Bronchial epithelial cell (primary cell): ENCODE measurements around the gene LAP3. TPM values are rescaled to one million over a fixed set of nuclear protein-coding genes. Genes with fewer than 3 reads are reported as not detected.

ENCODE experiments used
- DNase-seq: peaks from one replicate; pipeline ENCODE4 v3.0.0-alpha.2; 2010; ENCODE audit warnings: low read depth
- FAIRE-seq: peaks from 2 replicates; lab custom pipeline; 2011; peaks lifted over from hg19 to GRCh38; lab: Jason Lieb, UNC
- H3K27me3 ChIP-seq: 2 replicates; pipeline ENCODE4 v1.5.1; 2011; ENCODE audit warnings: low read length; ENCODE audit not compliant: control insufficient read depth, insufficient read depth
- H3K36me3 ChIP-seq: 2 replicates; pipeline ENCODE4 v1.5.1; 2011; ENCODE audit warnings: low read length; ENCODE audit not compliant: control insufficient read depth, insufficient read depth
- H3K4me3 ChIP-seq: 2 replicates; pipeline ENCODE4 v1.5.1; 2011; ENCODE audit warnings: mild to moderate bottlenecking, low read depth, low read length, control low read depth
- CTCF ChIP-seq: IDR thresholded peaks from 2 replicates; pipeline ENCODE4 v1.5.1; 2011; ENCODE audit warnings: mild to moderate bottlenecking, moderate library complexity, low read length, control low read depth, inconsistent platforms; ENCODE audit not compliant: insufficient read depth, severe bottlenecking
- total RNA-seq: library from RNA; depleted of rRNA; stranded (reverse); fragments of >200 nt; gene quantifications from 2 replicates; pipeline ENCODE4 v1.2.1, GENCODE V29; 2014

Gene LAP3
- total RNA-seq, 1 donor from 2014 or later = 72.4 TPM

GRCh38 chr4:17623451-17624001 lies 46.5 kb downstream of the LAP3 start:
- DNase-seq (no peak), FAIRE-seq (no peak)
- Histone ChIP-seq H3K4me3 (no peak overlapping the region), H3K36me3 (peaks cover 28% of the 10 kb centered on the region), H3K27me3 (no peaks in the 10 kb centered on the region)
- TF ChIP-seq CTCF = no peak

- no peak for DNase-seq
- no peak for FAIRE-seq
- H3K36me3 ChIP-seq = peaks cover 28% of the 10 kb centered on the region
- no peaks in the 10 kb centered on the region for H3K27me3 ChIP-seq
- no peak overlapping the region for H3K4me3 ChIP-seq
- TF ChIP-seq CTCF = no peak
Measured at GRCh38 chr4:17624821-17625220, 47.8 kb downstream of the LAP3 start.

GRCh38 chr4:17630228-17630627 lies 53.2 kb downstream of the LAP3 start:
- FAIRE-seq (no peak), DNase-seq (no peak)
- H3K4me3 ChIP-seq = no peak overlapping the region
- TF ChIP-seq CTCF = no peak
- no peaks in the 10 kb centered on the region for H3K27me3 ChIP-seq
- peaks cover 11% of the 10 kb centered on the region for H3K36me3 ChIP-seq

GRCh38 chr4:17633600-17633999 lies 56.6 kb downstream of the LAP3 start:
- FAIRE-seq (no peak), DNase-seq (no peak)
- H3K36me3 ChIP-seq = peaks cover 6% of the 10 kb centered on the region
- no peak for TF ChIP-seq CTCF
- H3K4me3 ChIP-seq = no peak overlapping the region
- H3K27me3 ChIP-seq = no peaks in the 10 kb centered on the region

- no peaks in the 10 kb centered on the region for H3K27me3 ChIP-seq
- DNase-seq = no peak
- TF ChIP-seq CTCF = no peak
- FAIRE-seq = no peak
- H3K36me3 ChIP-seq = peaks cover 8% of the 10 kb centered on the region
- no peak overlapping the region for H3K4me3 ChIP-seq
Measured at GRCh38 chr4:17635056-17635455, 58.1 kb downstream of the LAP3 start.

GRCh38 chr4:17636341-17636695 lies 59.3 kb downstream of the LAP3 start:
- FAIRE-seq = no peak
- Histone ChIP-seq H3K36me3 (peaks cover 8% of the 10 kb centered on the region), H3K27me3 (no peaks in the 10 kb centered on the region), H3K4me3 (no peak overlapping the region)
- TF ChIP-seq CTCF = no peak
- no peak for DNase-seq
